H7 (cell line): ENCODE data around the gene KIF22. TPM values are rescaled to one million over a fixed set of nuclear protein-coding genes. Genes with fewer than 3 reads are reported as not detected.

ENCODE experiments used
- DNase-seq: peaks from one replicate; pipeline ENCODE4 v3.0.0; 2012
- H3K27me3 ChIP-seq: 2 replicates; pipeline ENCODE4 v1.6.0; 2011; ENCODE audit warnings: mild to moderate bottlenecking, low read length; ENCODE audit not compliant: control insufficient read depth, insufficient read depth
- H3K36me3 ChIP-seq: replicated peaks from 2 replicates; pipeline ENCODE4 v1.5.1; 2011; ENCODE audit warnings: low read length; ENCODE audit not compliant: control insufficient read depth, insufficient read depth
- H3K4me3 ChIP-seq: 2 replicates; pipeline ENCODE4 v1.5.1; 2011; ENCODE audit warnings: low read depth, mild to moderate bottlenecking, control low read depth, low read length, moderate library complexity; ENCODE audit not compliant: insufficient read depth
- total RNA-seq: library from RNA; depleted of rRNA; stranded (reverse); fragments of >200 nt; shearing (Covaris generic); gene quantifications from 2 replicates; pipeline ENCODE4 v1.2.3, GENCODE V29; 2014

KIF22 gene
- total RNA-seq, 1 experiment from 2014 or later: 205 TPM

DNA sequence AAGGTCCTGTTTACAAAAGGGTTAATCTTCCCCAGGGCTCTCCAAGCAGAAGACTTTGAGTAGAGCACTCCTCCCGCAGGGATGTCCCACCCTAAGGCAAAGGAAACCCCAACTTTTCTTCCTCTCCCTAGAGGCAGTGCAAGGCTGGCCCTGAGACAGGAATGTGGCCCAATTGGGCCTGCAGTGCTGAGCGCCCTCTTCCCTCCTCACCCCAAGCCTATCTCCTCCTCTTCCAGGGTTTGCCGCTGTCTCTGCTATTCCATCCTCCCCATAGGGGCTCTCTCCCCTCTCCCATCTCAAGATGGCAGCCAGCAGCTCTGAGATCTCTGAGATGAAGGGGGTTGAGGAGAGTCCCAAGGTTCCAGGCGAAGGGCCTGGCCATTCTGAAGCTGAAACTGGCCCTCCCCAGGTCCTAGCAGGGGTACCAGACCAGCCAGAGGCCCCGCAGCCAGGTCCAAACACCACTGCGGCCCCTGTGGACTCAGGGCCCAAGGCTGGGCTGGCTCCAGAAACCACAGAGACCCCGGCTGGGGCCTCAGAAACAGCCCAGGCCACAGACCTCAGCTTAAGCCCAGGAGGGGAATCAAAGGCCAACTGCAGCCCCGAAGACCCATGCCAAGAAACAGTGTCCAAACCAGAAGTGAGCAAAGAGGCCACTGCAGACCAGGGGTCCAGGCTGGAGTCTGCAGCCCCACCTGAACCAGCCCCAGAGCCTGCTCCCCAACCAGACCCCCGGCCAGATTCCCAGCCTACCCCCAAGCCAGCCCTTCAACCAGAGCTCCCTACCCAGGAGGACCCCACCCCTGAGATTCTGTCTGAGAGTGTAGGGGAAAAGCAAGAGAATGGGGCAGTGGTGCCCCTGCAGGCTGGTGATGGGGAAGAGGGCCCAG is 22.4 kb downstream of the KIF22 start:
- H3K36me3 ChIP-seq: peaks cover 10% of the 10 kb centered on the region
- peaks cover 2% of the 10 kb centered on the region; the same call in 1 of the 2 replicates for H3K27me3 ChIP-seq
- DNase-seq: peak; percentile 67
- H3K4me3 ChIP-seq: peak overlapping the region; percentile 82

DNA sequence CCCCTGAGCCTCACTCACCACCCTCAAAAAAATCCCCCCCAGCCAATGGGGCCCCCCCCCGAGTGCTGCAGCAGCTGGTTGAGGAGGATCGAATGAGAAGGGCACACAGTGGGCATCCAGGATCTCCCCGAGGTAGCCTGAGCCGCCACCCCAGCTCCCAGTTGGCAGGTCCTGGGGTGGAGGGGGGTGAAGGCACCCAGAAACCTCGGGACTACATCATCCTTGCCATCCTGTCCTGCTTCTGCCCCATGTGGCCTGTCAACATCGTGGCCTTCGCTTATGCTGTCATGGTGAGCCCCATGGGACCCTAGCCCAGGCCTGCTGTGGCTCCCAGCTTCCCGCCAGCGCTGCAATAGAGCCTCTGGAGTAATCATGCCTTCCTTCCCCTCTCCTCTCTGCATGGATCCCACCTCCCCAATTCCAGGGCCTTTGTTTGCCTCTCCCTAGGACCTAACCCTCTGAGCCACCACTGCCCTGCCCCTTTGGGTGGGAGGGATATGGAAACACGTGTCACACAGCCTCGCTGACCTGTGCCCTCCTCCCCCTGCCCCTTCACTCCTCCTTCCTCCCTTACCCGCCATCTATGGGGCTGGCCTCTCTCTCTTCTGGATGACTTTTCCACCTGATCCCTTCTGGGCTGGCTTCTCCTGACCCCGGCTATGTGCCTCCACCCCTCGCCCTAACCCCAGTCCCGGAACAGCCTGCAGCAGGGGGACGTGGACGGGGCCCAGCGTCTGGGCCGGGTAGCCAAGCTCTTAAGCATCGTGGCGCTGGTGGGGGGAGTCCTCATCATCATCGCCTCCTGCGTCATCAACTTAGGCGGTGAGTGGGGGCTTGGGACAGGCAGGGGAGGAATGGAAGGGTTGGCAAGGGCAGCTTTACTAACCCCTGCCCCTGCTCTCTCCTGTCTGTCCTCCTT is 23.4 kb downstream of the KIF22 start:
- peaks cover 2% of the 10 kb centered on the region; the same call in 1 of the 2 replicates for H3K27me3 ChIP-seq
- DNase-seq: peak; percentile 72
- H3K4me3 ChIP-seq: no peak overlapping the region; the same call in 1 of the 2 replicates

DNA sequence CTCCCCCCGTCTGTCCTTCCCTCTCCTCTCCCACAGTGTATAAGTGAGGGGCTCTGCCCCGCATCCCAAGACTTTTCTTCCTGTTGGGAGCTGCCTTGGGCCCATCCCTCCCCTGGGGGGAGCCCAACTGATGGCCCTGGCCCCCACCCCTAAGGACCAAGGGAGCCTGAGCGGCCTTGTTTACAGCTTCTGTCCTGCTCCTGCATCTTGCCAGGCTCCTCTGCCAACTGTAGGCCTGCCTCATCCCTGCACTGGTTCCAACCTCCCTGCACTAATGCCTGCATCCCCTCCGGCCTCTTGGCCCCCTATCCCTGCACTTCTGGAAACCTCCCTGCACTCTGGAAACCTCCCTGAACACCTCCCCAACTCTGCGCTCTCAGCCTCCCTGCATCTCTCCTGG is 24.0 kb downstream of the KIF22 start:
- Histone ChIP-seq H3K4me3 (peak overlapping the region; percentile 82; the same call in 1 of the 2 replicates), H3K36me3 (peaks cover 12% of the 10 kb centered on the region), H3K27me3 (peaks cover 2% of the 10 kb centered on the region; the same call in 1 of the 2 replicates)
- DNase-seq: peak; percentile 71

More for the DNA sequence above, 23.4 kb downstream of the KIF22 start:
- peaks cover 13% of the 10 kb centered on the region for H3K36me3 ChIP-seq

DNA sequence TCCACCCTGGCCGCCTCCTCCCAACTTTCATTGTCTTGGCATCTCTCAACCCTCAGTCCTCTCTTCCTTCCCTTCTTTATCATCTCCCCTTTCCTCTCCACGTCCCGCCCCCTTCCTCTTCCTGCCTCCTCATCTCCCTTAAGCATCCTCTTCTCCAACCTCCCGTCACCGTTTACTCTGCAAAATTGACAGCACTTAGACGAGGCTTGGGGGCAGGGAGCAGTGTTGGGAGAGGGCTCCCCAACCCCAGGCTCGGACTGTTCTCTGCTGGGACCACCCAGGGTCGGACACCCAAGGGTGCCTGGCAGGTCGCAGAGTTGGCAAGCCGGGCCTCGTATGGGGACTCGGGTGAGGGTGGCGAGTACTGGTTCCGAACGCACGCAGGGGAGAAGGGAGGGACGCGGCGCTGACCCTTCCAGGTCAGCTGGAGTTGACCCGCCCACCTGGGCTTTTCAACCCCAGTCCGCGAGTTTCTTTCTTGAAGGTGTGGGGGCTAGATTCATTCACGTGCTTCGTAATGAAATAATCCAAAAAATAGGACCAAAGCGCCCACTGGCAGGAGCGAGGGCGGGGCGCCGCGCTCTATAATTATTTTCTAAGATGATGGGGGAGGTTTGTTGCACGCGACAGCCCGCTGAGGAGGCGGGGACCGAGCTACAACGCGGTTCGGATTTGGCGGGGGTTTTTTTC is 24.6 kb downstream of the KIF22 start:
- Histone ChIP-seq H3K27me3 (peaks cover 2% of the 10 kb centered on the region; the same call in 1 of the 2 replicates), H3K4me3 (peak overlapping the region; percentile 82), H3K36me3 (peaks cover 15% of the 10 kb centered on the region)
- DNase-seq: peak; percentile 78

DNA sequence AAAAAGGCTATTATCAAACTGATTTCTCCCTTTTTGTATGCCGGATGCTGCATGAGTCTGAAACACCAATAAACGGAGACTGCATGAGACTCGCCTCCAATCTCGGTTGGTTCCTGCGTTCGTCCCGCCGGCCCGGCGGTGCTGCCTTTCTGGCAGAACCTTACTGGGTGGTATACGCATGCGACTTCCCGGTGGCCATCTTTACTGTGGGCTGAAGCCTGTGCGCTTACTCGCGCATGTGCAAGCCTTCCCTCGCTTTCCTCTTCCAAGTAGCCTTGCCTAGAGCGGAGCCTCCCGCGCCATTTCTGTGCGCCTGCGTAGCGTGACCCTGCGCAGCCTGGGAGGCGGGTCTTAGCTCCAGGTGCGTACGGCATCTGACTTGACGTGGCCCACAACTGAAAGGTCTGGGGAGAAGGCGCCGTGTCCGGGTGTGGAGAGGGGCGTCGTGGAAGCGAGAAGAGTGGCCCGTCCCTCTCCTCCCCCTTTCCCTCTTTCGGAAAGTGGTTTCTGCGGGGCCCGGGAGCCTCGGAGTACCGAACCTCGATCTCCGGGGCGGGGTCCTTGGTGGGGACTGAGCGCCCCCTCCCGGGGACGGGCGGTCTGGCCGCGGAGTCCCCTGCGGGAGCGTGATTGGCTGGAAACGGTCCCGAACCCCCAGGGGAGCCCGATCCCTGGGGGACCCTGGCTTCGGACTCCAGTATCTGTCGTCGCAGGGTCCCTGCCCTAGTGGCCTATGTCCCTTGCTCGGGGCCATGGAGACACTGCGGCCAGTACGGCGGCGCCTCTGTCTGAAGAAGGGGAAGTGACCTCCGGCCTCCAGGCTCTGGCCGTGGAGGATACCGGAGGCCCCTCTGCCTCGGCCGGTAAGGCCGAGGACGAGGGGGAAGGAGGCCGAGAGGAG is 25.5 kb downstream of the KIF22 start, which contains the start of gene PAGR1:
Gene PAGR1 (plus strand): TSS at position 360 of the 901 bp plus-strand sequence. CDS start 374 bp downstream, at position 734.
- Histone ChIP-seq H3K4me3 (peak within 1 kb of the TSS; percentile 82), H3K36me3 (peaks cover 15% of the 10 kb centered on the region), H3K27me3 (peaks cover 2% of the 10 kb centered on the region; the same call in 1 of the 2 replicates)
- DNase-seq: peak; percentile 98

DNA sequence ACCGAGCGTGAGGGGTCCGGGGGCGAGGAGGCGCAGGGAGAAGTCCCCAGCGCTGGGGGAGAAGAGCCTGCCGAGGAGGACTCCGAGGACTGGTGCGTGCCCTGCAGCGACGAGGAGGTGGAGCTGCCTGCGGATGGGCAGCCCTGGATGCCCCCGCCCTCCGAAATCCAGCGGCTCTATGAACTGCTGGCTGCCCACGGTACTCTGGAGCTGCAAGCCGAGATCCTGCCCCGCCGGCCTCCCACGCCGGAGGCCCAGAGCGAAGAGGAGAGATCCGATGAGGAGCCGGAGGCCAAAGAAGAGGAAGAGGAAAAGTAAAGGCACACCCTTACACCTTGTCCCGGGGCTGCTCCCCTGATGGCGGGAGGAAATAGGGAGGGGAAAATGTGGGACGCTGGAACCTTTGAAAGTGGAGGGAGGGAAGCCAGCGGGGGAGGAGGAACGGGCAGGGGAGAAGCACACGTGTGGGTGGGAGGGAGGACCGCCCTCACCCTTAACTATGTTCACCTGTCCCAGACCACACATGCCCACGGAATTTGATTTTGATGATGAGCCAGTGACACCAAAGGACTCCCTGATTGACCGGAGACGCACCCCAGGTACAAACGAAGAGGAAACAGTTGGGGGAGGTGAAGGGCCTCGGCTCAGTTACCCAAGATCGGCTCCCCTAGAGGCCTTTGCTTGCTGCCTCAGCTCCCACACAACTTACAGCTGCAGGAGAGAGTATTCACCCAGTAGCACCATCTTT is 26.3 kb downstream of the KIF22 start:
- peaks cover 15% of the 10 kb centered on the region for H3K36me3 ChIP-seq
- H3K27me3 ChIP-seq: peaks cover 2% of the 10 kb centered on the region; the same call in 1 of the 2 replicates
- DNase-seq: peak; percentile 89
- H3K4me3 ChIP-seq: peak overlapping the region; percentile 82

DNA sequence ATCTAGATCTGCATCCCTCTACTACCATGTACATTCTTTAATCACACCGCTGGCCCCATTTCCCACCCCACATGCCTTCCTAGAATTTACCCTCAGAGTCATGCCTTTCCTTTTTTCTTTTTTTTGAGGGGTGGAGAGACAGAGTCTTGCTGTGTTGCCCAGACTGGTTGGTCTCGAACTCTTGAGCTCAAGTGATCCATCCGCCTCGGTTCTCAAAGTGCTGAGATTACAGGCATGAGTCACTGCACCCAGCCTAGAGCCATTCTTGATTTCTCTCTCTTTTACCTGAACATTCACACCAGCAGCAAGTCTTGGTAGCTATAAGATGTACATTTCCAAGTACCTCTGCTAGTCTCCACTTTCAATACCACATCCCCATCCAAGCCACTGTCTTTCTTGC is 27.5 kb downstream of the KIF22 start:
- no peak for DNase-seq
- H3K4me3 ChIP-seq: no peak overlapping the region
- no peaks in the 10 kb centered on the region; the same call in 1 of the 2 replicates for H3K27me3 ChIP-seq
- peaks cover 15% of the 10 kb centered on the region for H3K36me3 ChIP-seq

DNA sequence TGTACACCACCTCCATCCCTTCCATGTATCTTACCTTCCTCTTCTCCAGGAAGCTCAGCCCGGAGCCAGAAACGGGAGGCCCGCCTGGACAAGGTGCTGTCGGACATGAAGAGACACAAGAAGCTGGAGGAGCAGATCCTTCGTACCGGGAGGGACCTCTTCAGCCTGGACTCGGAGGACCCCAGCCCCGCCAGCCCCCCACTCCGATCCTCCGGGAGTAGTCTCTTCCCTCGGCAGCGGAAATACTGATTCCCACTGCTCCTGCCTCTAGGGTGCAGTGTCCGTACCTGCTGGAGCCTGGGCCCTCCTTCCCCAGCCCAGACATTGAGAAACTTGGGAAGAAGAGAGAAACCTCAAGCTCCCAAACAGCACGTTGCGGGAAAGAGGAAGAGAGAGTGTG is 29.0 kb downstream of the KIF22 start:
- no peaks in the 10 kb centered on the region for H3K27me3 ChIP-seq
- no peak for DNase-seq
- no peak overlapping the region for H3K4me3 ChIP-seq
- H3K36me3 ChIP-seq: peaks cover 15% of the 10 kb centered on the region

DNA sequence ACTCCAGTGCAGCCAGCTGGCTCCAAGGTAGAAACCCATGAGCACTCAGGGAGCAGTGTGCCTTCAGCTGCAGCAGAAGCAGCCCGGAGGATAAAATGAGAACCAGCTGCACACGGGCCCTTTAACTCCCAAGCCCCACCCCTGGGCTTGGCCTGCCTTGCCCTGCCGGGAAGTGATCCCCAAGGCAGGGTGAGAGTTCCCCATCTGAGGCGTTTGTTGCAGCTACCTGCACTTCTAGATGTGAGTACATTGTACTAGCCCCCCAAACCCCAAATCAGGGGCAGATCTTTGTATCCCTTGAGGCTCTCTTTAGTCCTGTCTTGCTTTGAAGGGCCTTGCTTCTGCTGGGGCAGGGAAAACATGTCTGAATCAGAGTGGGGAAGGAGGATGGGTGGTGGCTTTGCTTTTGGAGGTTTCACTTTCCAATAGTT is 29.7 kb downstream of the KIF22 start, which contains the start of gene MVP:
Gene MVP (plus strand): TSS at position 192 of the 431 bp plus-strand sequence. CDS start 10,088 bp downstream, outside the sequence.
- no peak within 1 kb of the TSS for H3K4me3 ChIP-seq
- no peak for DNase-seq
- H3K27me3 ChIP-seq: no peaks in the 10 kb centered on the region
- H3K36me3 ChIP-seq: peaks cover 15% of the 10 kb centered on the region

DNA sequence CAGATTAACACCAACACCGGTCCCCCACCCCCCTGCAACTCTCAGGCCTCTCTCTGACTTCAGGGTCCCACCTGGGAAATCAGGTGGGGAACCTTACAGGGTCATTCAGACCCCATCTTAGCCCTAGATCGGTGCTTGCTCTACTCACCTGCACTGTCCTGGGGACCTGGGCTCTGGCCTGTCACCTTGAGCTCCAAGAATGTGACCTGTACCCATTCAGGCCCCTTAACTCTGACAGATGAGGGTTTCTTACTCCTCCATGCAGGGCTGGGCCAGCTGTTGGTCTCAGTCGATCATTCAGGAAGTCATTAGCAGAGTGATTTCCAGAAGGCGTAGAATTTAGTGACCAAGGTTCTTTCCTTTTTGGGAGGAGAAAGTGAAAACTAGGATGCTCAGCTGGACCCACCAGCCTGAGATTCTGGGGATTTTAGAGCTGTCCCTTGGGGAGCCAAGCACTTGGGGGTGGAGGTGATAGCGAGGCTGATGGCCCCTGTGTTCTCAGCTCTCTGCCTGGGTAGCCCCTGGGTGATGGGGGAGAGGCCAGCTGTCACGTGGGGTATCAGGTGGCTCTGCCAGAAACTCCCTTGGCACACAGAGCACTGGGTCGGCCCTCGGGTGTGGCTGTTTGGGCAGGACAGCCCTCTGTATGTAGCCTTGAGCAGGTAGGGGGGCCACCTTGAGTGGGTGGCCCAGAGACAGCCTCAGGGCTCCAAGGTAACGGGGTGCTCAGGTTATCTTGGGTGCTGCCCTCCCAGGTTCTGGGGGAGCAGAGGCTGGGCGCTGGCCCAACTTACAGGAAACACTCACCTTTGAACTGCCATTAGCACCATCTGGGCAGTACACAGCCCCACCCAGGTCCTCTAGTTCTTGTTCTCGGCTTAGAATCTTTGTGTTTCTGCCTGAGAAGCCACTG is 30.4 kb downstream of the KIF22 start:
- no peak for DNase-seq
- Histone ChIP-seq H3K4me3 (no peak overlapping the region), H3K36me3 (peaks cover 15% of the 10 kb centered on the region), H3K27me3 (no peaks in the 10 kb centered on the region)

DNA sequence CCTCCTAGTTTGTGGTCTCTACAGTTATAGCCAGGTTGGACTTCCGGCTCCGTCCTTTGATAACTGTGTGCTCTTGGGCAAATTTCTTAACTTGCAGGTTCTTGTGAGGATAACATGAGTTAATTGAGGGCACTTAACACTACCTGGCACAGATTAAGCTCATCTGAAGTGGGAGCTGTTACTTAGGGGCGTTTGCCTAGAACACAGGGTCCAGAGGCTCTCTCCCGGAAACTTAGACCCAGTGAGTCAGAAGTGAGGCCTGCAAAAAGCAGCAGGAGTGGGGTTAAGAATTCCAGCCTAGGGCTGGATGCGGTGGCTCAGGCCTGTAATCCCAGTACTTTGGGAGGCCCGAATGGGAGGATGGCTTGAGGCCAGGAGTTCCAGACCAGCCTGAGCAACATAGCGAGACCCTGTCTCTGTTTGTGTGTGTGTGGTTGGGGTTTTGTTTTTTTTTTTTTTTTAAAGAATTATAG is 31.1 kb downstream of the KIF22 start:
- Histone ChIP-seq H3K27me3 (no peaks in the 10 kb centered on the region), H3K36me3 (peaks cover 15% of the 10 kb centered on the region), H3K4me3 (no peak overlapping the region)
- no peak for DNase-seq
